T47D (cell line): Measurements from ENCODE around the gene METTL23.
"Not testable (repeated sequence)": the region's sequence is repeated elsewhere in the genome, so short reads cannot be mapped to it uniquely, and the experiment has no call there.

ENCODE experiments used
- DNase-seq, 2 experiments: peaks; one replicate each; pipeline versions ENCODE4 v3.0.0 to v3.0.0-alpha.2; 2011 to 2012; ENCODE audit warnings: low read depth in 1 of 2, low spot score in 1 of 2
- JUND ChIP-seq: IDR thresholded peaks from 2 replicates; pipeline ENCODE4 v1.6.1; 2012; ENCODE audit warnings: low read depth
- in situ Hi-C: cut with HindIII; loops from 2 replicates; pipeline ENCODE4 v1.10.0; 2016; ENCODE audit warnings: low sequenced_read_pairs, low pct_unique_long_range_greater_than_20kb

Gene METTL23

GRCh38 chr17:76700270-76700616, 26.4 kb upstream of the METTL23 start:
- in situ Hi-C loops: no loop called here
- no peak for DNase-seq
- TF ChIP-seq JUND: no peak

- no peak for DNase-seq
- no peak for TF ChIP-seq JUND
- in situ Hi-C loops: no loop called here
Measured at GRCh38 chr17:76700617-76701470, 25.8 kb upstream of the METTL23 start.

GRCh38 chr17:76701471-76701967, 25.1 kb upstream of the METTL23 start:
- TF ChIP-seq JUND: no peak
- no peak for DNase-seq
- in situ Hi-C loops: no loop called here

GRCh38 chr17:76702076-76702475, 24.6 kb upstream of the METTL23 start:
- TF ChIP-seq JUND: no peak
- no peak for DNase-seq
- in situ Hi-C loops: no loop called here

- no peak for DNase-seq
- TF ChIP-seq JUND: no peak
- in situ Hi-C loops: no loop called here
Measured at GRCh38 chr17:76702941-76703637, 23.6 kb upstream of the METTL23 start.

GRCh38 chr17:76704805-76705204, 21.8 kb upstream of the METTL23 start:
- TF ChIP-seq JUND: no peak
- no peak for DNase-seq
- in situ Hi-C loops: no loop called here

- in situ Hi-C loops: no loop called here
- TF ChIP-seq JUND: no peak
- DNase-seq: no peak
Measured at GRCh38 chr17:76706817-76707216, 19.8 kb upstream of the METTL23 start.

GRCh38 chr17:76707985-76708807, 18.4 kb upstream of the METTL23 start:
- in situ Hi-C loops: no loop called here
- no peak for DNase-seq
- no peak for TF ChIP-seq JUND

- DNase-seq: no peak
- TF ChIP-seq JUND: no peak
- in situ Hi-C loops: no loop called here
Measured at GRCh38 chr17:76709077-76709950, 17.3 kb upstream of the METTL23 start.

- in situ Hi-C loops, DNase-seq: not testable (repeated sequence)
Measured at GRCh38 chr17:76709951-76710862, 16.4 kb upstream of the METTL23 start.
